Measurements from ENCODE around the gene KIAA0753.

DNA sequence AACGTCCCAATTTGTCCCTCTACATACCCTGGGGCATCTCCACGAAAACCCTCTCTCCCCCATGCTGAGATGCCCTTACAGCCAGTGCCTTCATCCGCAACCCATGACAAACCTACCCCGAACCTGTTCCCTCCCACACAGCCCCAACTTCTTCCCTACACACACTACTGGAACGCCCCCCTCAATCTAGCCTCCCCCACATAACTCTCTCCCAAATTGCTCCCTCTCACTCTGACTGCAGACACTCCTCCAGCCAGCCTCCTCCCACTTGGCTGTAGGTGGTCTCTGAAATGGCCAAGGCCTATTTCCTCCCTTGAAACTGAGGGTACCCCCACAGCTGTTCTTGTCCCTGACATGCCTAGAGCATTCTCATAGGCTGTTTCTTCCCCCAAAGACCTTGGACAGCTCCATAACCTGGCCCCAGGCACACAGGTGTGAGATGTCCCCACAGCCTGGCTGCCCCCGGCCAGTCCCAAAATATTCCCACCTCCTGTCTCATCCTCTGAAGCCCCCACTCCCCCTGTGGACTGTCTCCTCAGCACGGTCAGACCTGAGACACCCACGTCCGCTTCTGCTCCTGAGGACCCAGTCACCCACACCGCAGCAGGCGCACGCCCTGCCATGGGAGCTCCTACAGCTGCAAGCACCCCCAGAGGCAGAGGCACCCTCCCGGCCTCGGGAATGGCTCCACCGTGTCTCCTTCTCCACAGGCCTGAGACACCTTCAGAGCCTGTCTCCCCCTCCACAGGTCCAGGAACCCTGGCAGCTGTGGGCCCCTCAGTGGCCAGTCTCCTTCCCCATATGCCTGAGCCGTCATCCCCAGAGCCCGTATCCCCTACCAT is 3.7 kb downstream of the KIAA0753 start:
- TF ChIP-seq CTCF (IDR thresholded peaks at IDR 0.05; ENCODE audit: low read depth, low read length, poor library complexity, severe bottlenecking) (no peak), EZH2phosphoT487 (IDR thresholded peaks at IDR 0.05; ENCODE audit: borderline replicate concordance, low read length) (no peak)
